ENCODE results near the gene ATG2B. TPM values are rescaled to one million over a fixed set of nuclear protein-coding genes. Genes with fewer than 3 reads are reported as not detected.

Gene ATG2B
- total and polyA plus RNA-seq, 10 of the 15 experiments (the other 5 are each of a cell fraction or from before 2014, with no cell fraction given), result 0.84 to 15.4 (median 9.9) TPM

DNA sequence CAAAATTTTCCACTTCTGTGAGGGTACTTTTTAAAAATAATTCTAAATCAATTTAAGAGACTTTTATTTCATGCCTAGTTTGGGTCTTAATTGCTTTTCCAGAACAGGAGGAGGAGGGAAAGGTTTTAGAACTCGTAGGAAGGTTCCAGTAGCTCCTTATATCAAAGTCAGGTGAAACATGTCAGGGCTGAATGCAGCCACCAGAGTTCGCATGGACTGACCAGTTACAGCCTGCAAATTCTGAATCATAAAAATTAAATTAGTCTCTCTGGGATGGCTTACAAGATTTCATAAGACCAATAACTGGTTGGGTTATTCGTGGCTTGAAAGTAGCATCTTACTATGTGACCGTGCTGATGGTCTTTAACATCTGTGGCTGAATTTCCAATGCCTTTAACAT, 106.7 kb downstream of the ATG2B start (continued):
- TF ChIP-seq, protein P1, sequence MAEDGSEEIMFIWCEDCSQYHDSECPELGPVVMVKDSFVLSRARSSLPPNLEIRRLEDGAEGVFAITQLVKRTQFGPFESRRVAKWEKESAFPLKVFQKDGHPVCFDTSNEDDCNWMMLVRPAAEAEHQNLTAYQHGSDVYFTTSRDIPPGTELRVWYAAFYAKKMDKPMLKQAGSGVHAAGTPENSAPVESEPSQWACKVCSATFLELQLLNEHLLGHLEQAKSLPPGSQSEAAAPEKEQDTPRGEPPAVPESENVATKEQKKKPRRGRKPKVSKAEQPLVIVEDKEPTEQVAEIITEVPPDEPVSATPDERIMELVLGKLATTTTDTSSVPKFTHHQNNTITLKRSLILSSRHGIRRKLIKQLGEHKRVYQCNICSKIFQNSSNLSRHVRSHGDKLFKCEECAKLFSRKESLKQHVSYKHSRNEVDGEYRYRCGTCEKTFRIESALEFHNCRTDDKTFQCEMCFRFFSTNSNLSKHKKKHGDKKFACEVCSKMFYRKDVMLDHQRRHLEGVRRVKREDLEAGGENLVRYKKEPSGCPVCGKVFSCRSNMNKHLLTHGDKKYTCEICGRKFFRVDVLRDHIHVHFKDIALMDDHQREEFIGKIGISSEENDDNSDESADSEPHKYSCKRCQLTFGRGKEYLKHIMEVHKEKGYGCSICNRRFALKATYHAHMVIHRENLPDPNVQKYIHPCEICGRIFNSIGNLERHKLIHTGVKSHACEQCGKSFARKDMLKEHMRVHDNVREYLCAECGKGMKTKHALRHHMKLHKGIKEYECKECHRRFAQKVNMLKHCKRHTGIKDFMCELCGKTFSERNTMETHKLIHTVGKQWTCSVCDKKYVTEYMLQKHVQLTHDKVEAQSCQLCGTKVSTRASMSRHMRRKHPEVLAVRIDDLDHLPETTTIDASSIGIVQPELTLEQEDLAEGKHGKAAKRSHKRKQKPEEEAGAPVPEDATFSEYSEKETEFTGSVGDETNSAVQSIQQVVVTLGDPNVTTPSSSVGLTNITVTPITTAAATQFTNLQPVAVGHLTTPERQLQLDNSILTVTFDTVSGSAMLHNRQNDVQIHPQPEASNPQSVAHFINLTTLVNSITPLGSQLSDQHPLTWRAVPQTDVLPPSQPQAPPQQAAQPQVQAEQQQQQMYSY (CRISPR knock-in tag; IDR thresholded peaks at IDR 0.05), result no peak
- TF ChIP-seq NFYB (IDR thresholded peaks at IDR 0.05; ENCODE audit: insufficient read depth, low read depth, low read length) (no peak), HDGF (IDR thresholded peaks at IDR 0.05) (no peak), RELA (IDR thresholded peaks at IDR 0.05; ENCODE audit: borderline replicate concordance, partially characterized antibody) (no peak)
- TF ChIP-seq, protein P2, sequence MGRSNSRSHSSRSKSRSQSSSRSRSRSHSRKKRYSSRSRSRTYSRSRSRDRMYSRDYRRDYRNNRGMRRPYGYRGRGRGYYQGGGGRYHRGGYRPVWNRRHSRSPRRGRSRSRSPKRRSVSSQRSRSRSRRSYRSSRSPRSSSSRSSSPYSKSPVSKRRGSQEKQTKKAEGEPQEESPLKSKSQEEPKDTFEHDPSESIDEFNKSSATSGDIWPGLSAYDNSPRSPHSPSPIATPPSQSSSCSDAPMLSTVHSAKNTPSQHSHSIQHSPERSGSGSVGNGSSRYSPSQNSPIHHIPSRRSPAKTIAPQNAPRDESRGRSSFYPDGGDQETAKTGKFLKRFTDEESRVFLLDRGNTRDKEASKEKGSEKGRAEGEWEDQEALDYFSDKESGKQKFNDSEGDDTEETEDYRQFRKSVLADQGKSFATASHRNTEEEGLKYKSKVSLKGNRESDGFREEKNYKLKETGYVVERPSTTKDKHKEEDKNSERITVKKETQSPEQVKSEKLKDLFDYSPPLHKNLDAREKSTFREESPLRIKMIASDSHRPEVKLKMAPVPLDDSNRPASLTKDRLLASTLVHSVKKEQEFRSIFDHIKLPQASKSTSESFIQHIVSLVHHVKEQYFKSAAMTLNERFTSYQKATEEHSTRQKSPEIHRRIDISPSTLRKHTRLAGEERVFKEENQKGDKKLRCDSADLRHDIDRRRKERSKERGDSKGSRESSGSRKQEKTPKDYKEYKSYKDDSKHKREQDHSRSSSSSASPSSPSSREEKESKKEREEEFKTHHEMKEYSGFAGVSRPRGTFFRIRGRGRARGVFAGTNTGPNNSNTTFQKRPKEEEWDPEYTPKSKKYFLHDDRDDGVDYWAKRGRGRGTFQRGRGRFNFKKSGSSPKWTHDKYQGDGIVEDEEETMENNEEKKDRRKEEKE (IDR thresholded peaks at IDR 0.05), result no peak
- TF ChIP-seq, protein P3, sequence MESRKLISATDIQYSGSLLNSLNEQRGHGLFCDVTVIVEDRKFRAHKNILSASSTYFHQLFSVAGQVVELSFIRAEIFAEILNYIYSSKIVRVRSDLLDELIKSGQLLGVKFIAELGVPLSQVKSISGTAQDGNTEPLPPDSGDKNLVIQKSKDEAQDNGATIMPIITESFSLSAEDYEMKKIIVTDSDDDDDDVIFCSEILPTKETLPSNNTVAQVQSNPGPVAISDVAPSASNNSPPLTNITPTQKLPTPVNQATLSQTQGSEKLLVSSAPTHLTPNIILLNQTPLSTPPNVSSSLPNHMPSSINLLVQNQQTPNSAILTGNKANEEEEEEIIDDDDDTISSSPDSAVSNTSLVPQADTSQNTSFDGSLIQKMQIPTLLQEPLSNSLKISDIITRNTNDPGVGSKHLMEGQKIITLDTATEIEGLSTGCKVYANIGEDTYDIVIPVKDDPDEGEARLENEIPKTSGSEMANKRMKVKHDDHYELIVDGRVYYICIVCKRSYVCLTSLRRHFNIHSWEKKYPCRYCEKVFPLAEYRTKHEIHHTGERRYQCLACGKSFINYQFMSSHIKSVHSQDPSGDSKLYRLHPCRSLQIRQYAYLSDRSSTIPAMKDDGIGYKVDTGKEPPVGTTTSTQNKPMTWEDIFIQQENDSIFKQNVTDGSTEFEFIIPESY (IDR thresholded peaks at IDR 0.05), result no peak
